Eye (tissue), 1 donor: ENCODE results near the gene CALM3.

Experiments
- DNase-seq: peaks from one replicate; pipeline ENCODE4 v3.0.0-alpha.2; 2015

Gene CALM3

DNA sequence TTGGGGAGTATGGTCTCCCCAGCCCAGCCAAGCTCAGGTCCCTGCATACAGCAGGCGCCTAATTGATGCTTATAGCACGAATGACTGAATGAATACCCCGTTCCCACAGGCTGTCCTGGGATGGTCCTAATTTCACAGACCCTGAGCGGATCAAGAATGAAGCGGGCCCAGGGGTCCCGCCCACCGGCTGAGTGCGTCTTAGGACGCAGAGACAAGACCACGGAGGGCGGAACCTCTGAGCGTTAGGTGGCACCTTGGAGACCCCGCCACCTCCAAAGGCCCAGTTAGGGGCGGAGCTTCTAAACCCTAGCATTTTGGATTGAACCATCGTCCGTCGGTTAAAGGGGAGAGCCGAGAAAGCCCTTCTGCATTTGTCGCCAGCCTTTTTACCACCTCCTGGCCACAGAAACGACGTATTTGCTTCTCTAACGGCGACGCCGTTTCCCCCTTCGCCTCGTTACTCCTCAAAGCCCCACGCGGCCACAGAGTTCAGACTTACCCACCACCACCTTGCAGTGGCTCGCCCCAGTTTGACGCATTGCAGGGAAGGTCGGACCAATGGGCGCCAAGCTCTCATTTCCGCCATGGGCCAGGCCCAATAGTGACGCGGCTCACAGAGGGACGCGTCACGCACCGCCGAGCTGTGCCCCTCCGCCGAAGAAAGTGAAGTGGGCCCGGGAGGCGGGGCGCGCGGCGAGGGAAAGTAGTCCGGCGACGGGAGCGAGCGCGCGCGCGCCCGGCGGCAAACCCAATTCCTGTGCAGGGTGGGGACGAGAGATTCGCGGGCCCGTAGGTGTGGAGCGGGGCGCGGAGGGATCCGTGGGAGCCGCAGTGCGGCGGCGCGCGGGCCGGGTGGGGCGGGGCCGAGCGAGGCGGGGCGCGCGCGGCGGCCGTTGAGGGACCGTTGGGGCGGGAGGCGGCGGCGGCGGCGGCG is 479 bp upstream of the CALM3 start:
- DNase-seq = peak; percentile 100

DNA sequence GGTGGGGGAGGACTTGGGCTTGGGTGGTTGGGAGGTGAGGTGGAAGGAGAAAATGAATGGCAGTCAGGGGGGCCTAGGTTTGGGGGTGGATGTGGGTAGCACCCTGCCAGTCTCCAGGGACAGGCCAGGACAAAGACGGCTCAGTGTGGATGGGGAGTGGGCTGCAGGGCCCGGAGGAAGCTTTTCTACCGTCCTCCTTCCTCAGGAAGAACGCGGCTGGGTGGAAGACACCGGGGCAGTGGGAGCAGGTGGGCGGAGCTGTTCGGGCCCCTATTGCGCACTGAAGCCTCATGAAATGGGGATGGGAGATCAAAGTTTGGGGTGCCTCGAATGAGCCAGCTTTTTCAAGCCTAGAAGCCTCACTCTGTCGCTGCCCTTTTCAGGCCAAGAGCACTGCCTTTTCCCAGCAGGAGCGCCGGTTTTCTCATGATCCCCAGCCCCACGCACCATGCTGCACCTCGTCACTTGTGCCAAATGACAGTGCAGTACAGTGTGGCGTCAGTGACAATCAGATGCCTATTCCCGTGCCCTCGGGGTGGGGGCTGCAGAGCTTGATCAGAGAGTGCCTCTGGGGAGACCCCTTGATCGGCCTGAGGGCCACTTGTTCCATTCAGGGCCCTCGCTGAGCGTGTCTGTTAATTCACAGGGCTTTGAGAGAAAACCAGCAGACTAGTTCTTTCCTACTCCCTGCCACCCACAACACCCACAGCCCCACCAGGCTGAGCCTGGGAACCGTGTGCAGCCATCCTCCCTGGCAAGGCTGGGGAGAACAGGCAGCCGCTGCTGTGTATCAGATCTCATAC is 1.5 kb downstream of the CALM3 start:
- peak; percentile 32 for DNase-seq

DNA sequence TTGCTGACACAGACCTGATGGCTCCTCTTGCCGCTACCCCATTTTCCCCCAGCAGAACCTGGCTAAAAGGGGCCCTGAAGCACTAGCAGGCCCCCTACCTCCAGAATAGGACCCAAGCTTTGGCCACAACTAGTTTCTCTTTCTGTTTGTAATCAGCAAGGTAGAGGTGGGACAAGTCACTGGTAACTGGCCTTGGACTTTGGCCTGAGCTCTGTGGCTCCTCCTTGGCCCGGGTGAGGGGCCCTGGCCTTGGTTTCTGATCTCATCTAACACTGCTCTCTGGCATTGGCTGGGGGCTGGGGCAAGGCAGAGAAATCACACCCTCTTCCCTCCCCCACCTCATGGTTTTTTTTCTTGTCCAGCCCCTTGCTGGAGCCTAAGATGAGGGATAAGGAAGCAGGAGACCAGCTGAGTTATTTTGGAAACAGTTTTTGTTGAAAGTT is 2.1 kb downstream of the CALM3 start:
- no peak for DNase-seq

DNA sequence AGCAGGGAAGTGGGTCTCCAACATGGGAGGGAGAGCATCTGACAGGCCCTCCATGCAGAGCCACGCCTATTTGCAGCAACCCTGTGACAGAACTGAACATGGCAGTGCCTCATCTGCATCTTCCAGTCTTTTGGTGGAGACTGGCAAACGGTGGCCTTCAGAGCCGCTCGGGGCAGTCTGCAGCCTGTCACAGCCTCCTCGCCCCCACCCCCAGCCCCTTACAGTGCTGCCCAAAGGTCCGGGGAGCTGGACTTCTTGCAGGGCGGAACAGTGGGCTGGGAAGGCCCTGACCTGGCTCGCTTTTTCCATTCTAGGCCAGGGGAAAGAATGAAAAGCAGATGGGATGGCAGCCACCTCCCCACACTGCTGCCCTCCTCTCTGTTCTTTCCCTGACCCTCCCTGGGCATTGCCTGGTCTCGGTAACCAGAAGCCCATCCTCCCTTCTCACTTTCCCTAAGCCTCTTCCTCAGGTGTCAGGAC is 2.7 kb downstream of the CALM3 start:
- no peak for DNase-seq

DNA sequence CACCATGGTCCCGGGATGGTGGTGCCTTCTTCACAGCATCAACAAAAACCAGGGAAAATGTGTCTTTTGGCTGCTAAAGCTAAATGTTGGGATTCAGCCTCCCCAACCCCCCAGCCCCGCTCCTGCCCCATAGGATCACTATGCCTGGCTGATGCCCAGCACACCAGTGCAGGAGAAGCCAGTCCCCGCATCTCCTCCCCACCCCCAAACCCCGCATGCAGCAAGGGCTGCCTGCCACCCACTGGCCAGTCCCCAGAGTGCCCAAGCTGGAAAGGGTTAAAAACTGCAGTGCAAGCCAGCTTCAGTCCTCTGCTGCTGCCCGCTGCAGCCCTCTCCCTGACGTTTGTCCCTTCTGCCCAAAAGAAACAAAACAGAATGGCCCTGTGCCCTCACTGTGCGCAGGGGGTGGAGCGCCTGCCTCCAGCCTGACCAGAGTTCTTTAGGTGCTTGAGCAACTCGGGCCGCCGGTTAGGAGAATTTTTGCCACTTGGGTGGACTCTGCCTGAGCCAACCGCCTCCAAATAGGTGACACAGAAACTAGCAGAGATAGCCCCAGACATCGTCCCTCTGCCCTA is 3.7 kb downstream of the CALM3 start:
- no peak for DNase-seq

DNA sequence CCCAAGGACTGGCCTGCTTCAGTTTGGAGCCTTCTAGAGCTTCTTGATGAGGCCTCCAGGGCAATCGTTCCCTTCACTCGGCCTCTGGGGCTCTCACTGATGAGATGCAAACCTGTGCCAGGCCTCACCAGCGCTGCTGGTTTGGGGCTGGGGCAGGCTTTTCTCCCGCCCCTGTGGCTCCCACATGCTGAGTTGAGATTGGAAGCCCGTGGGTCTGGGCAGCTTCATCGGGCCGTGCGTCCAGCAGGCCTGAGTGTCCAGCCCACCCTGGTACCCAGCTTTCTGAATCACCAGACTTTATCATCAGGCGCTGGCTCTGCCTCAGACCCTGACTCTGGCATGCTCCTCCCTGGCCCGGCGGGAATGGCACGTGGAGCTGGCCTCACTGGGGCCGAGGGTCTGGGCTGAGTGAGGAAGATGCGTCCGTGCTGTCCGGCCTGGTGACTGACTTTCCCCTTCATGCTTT is 4.3 kb downstream of the CALM3 start:
- DNase-seq = no peak

DNA sequence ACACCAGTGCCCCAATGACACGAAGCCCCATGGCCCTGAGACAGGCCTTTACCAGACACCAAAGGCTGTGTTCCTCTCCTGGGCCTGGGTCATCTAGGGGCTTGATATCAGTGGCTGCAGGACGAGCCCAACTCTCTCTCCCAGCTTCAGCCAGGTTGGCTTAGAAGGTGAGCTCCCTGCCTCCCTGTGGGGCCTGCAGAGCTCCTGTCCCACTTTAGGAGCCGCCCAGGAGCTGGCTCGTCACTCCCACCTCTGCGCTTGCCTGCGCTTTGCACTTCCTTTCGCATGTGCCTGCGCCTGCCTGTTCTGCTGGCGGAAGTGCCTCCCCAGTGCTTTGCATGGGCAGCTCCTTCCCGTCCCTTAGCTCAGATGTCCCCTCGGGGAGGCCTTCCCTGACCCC is 4.9 kb downstream of the CALM3 start:
- no peak for DNase-seq

DNA sequence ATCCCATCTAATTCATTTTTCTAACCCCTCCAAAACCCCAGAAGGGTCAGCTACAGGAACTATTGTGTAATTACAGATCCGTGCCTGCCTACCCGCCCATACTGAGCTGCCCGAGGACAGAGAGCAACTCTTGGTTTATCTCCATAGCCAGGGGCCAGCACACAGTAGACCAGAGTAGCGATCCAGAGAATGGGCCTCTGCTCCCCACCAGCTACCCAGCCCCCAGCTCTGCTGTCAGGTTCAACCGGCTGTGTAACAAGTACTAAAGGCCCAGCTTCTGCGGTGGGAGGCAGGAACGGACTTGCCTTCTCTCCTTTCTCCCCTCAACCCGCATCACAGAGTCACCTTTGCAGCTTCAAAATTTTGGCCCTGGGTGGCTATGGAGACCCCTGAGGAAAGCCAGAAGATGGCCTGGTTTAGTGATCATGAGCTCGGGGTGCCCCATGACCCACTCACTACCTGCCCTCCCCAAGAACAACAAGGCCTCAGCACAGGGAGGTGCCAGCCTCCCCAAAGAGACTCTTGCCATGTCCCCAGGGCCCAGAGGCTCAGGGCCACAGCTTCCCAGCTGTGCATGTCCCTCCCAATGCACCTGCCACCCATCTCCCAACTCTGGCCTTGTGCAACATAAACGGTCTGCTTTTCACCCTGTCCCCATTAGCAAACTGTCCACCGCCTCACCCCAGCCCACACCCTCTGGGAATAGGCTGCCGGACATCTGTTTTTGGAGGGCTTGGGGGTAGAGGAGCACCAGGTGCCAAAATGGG is 5.7 kb downstream of the CALM3 start:
- DNase-seq = no peak

DNA sequence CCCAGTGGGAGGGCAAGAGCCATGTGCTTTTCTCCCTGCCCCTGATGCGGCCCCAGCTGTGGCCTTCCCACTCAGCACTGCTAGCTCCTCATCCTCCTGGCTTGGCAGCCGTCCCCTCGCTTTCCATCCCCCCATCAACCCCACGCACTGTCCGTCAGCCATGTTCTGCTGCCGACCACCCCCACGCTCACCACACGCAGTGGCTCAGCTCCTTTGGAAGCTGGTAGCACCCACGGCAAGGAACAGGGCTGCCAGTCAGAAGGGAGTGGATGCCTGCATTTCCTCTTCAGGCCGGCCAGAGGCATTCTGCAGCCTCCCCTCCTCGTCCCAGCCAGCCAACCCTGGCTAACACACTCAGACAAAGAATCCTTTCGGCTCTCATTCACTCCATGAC is 6.3 kb downstream of the CALM3 start:
- peak; percentile 25 for DNase-seq

DNA sequence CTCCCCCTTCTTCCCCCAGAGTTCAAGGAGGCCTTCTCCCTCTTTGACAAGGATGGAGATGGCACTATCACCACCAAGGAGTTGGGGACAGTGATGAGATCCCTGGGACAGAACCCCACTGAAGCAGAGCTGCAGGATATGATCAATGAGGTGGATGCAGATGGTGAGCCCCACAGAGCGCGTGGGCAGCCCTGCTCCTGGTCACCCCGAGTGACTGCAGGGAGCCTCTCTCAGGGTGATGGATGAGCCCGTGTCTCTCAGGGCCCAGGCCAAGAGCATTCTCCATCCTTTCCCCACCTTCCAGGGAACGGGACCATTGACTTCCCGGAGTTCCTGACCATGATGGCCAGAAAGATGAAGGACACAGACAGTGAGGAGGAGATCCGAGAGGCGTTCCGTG is 7.0 kb downstream of the CALM3 start:
- DNase-seq = no peak

DNA sequence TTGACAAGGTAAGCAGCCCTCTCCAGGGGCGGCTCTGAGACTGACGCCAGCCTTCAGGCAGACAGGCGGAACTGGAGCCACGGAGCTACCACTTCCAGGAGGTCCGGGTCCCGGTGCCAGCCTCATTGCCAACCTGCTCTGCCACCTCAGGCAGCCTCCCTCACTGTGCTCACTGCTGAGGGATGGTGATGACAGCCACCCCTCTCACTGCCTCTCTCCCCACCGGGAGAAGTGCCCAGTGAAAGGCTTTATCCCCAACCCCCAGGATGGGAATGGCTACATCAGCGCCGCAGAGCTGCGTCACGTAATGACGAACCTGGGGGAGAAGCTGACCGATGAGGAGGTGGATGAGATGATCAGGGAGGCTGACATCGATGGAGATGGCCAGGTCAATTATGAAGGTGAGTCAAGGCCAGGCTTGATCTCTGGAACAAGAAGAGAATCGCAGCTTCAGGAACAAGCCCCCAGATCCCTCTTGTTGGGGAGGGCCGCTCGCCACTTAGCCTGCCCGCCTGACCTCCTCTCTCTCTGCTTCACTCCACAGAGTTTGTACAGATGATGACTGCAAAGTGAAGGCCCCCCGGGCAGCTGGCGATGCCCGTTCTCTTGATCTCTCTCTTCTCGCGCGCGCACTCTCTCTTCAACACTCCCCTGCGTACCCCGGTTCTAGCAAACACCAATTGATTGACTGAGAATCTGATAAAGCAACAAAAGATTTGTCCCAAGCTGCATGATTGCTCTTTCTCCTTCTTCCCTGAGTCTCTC is 7.6 kb downstream of the CALM3 start:
- no peak for DNase-seq

DNA sequence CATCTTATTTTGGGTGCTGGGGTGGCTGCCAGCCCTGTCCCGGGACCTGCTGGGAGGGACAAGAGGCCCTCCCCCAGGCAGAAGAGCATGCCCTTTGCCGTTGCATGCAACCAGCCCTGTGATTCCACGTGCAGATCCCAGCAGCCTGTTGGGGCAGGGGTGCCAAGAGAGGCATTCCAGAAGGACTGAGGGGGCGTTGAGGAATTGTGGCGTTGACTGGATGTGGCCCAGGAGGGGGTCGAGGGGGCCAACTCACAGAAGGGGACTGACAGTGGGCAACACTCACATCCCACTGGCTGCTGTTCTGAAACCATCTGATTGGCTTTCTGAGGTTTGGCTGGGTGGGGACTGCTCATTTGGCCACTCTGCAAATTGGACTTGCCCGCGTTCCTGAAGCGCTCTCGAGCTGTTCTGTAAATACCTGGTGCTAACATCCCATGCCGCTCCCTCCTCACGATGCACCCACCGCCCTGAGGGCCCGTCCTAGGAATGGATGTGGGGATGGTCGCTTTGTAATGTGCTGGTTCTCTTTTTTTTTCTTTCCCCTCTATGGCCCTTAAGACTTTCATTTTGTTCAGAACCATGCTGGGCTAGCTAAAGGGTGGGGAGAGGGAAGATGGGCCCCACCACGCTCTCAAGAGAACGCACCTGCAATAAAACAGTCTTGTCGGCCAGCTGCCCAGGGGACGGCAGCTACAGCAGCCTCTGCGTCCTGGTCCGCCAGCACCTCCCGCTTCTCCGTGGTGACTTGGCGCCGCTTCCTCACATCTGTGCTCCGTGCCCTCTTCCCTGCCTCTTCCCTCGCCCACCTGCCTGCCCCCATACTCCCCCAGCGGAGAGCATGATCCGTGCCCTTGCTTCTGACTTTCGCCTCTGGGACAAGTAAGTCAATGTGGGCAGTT is 8.6 kb downstream of the CALM3 start:
- DNase-seq = no peak

DNA sequence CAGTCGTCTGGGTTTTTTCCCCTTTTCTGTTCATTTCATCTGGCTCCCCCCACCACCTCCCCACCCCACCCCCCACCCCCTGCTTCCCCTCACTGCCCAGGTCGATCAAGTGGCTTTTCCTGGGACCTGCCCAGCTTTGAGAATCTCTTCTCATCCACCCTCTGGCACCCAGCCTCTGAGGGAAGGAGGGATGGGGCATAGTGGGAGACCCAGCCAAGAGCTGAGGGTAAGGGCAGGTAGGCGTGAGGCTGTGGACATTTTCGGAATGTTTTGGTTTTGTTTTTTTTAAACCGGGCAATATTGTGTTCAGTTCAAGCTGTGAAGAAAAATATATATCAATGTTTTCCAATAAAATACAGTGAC is 9.3 kb downstream of the CALM3 start:
- DNase-seq = no peak

DNA sequence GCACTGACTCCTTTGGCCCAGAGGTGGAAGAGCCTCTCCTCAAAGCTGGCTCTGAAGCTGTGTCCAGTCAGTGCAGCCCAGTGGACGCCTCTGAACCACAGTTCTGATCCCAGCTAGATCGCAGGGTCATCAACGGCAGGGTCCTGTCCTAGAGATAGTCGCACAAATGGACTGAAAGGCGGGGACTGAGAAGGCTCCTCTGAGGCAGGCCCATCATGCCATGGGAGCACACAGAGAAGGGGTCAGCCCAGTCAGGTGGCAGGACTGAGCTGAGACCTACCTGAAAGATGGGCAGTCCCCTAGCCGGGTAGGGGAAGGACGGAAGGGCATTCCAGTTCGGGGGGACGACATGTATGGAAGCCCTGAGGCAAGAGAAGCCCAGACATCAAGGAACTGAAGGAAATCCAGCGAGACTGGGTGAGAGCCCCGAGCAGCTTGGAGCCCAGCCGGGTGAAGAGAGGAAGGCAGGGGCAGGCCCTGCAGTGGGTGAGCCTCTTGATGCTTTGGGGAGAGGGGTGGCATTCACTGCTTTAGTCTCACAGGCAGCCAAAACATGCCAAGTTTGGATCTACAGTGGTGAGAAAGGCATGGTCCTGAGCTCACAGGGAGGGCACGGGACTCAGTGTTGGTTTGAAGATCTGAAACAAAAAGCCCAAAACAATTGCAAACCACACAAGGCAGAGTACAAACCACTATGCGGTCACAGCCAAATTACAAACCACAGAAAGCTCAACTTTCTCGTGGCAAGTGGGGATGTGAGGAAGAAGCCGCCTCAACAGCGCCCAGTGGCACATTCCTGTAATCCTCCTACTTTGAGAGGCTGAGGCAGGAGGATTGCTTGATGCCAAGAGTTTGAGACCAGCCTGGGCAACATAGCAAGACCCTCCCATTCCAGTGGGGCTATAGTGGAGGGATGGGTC is 10.0 kb downstream of the CALM3 start:
- peak; percentile 21 for DNase-seq

DNA sequence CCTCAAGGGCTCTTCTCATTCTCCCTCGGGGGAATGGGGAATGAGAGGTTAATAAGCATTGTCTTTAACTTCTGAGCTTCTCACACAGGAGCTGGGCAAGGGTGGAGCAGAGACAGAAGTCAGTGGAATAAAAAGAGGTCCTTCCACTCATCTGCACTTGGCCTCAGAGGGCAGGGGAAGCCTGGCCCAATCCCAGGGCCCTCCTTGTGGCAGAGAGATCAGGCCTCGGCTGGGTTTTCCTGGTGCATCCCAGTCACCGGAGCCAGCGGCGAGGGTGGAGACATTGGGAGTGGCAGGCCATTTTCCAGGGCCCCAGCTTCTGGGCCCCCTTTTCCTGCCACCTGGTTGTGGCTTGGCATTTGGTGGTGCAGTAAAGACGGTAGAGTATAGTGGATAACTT is 10.6 kb downstream of the CALM3 start:
- no peak for DNase-seq

DNA sequence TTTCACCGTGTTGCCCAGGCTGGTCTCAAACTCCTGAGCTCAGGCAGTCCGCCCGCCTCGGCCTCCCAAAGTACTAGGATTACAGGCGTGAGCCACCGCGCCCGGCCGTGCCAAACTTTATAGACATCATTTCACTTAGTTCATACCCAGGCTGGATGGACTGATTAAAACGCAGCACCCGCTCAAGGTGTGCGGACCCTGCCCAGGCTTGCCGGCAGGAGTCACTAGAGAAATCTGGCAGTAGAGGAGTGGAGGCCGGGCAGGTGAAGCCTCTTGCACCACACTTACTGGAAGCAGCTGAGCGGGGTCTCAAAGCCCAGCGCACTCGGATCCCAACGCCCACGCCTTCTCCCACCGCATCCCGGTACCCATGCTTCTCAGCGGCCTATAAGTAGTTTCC is 12.4 kb downstream of the CALM3 start:
- DNase-seq = no peak

DNA sequence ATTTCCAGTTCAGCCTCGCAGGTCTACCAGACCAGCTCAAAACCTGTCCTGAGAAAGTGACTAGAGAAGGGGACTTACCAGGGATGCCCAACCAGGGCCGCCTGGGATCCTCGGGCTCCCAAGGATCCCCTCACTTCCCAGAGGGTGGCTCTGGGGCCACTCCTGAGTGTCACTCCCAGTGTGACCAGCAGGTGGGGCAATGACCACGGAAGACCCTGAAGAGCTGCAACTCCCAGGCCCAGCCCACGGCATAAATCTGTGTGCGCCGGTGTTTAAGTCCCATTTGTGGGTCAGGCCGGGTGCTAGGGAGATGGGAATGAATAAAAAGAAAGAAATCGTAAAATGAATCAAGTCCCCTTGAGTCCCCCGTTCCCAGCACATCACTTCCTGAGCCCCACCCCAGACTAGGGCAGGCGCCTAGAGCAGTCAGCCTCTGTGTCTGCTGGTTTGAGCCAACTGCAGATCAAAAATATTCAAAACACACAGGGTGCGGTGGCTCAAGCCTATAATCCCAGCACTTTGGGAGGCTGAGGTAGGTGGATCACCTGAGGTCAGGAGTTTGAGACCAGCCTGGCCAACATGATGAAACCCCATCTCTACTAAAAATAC is 13.1 kb downstream of the CALM3 start:
- peak; percentile 93 for DNase-seq

DNA sequence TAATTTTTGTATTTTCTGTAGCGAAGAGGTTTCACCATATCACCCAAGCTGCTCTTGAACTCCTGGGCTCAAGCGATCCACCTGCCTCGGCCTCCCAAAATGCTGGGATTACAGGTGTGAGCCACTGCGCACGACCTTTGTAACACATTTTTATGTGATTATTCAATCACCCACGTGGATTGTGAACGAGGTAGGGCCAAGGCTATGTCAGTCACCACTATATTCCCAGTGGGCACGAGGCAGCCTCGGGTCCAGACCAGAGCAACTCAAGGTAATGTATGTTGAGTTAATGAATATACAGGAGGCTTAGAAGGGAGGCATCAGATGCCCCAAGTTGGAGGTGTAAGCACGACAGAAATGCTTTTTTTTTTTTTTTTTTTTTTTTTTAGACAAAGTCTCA is 14.8 kb downstream of the CALM3 start:
- DNase-seq = no peak
